T follicular helper cell (primary cell): ENCODE results near the gene TMEM176B.
"Not testable (repeated sequence)": the region's sequence is repeated elsewhere in the genome, so short reads cannot be mapped to it uniquely, and the experiment has no call there.

Experiments
- DNase-seq: peaks from one replicate; pipeline ENCODE4 v3.0.0-alpha.2; 2020; ENCODE audit warnings: low read depth

TMEM176B gene

DNA sequence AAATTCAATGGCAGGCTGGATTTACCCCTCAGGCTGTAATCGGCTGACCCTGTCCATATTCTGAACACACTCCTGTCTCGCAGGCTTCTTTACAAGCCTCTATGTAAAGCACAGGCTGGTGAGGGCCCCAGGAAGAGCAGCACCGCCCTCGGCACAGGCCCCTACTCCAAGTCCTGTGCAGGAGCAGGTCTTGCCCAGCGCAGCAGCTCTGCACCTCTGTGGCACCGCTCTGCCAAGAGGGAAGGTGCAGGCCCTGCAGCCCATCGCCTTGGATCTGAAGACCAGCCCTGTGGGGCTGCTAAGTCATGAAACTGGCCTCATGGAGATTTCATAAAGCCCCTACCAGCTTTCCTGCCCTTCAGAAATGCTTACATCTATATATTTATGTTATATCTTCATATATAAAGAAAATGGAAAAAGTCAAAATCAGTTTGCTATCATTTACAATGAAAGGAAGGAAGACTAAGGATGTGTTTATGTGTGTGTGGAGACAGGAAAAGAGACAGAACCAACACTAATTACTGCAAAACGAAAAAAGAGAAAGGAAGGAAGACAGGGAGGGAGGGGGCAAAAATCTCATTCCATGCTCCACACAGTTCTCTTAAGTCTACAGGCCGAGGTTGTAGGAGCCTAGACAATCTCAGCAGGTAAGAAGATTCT, 9.6 kb downstream of the TMEM176B start:
- no peak for DNase-seq

DNA sequence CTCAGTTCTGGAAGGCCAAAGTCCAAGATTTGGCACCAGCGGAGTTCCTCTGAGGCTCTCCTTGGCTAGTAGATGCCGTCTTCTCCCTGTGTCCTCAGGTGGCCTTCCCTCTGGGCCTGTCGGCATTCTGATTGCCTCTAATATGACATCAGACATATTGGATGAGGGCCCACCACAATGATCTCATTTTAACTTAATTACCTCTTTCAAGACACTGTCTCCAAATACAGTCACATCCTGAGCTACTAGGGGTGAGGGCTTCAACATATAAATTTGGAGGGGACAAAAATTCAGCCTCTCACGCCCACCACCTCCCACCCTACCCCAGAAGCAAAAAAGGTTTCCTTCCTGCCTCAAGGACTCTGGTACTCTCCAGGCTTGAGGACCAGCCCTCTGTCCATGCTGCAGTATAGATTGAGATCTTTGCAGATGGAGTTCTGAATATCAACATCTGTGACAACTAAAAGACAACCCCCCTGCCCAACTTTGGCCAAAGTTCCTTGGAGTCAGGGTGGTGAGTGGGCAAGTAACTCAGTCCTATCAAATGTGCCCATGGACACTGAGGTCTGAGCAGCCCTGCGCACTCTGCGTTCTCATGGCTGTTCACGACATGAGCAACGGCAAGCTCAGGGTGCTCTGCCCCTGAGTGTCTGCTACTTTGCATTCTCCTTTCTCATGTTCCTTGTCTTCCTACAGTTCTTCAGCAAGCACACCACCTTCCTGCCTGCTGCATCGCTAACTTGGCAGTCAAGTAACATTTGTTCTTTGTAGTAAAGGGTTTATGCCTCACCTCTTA, 11.5 kb downstream of the TMEM176B start:
- no peak for DNase-seq

- no peak for DNase-seq
Measured at GRCh38 chr7:150787321-150788281, 12.6 kb downstream of the TMEM176B start.

DNA sequence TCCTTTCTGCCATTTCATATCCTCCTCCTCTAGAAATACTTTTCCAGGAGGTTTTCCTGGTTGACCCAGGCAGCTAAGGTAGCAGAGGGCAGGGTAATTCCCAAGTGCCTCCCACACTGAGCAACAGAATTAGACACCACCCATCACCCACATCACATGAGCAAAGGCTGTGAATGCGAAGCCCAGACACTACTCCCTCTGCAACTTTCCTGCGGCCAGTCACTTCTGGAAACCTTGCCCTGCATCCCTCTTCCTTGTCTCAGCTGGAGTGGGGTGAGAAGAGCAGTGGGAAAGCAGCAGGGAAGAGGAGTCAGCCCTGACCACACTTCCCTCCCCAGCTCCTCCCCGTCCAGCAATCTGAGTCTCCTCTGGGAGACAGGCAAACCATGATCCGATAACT, 15.2 kb downstream of the TMEM176B start:
- DNase-seq: no peak

GRCh38 chr7:150784120-150784736, 15.9 kb downstream of the TMEM176B start:
- no peak for DNase-seq

DNA sequence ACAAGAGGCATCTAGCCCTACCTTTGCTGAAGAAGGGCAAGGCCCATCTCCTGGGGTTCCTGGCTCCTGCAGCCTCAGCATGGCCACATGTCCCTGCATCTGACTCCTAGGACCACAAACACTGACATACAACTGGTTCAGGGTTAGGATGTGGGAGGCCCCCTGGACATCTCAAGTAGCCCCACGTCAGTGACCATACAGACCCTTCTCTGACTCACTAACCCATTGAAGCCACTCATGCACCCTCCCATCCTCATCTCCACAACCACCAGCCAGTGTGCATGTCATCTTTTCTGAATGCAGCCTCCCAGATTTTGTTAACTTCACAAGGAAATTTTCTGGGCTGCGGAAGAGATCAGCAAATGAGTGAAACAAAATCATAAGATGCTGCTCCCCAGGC, 18.2 kb downstream of the TMEM176B start:
- DNase-seq: no peak

DNA sequence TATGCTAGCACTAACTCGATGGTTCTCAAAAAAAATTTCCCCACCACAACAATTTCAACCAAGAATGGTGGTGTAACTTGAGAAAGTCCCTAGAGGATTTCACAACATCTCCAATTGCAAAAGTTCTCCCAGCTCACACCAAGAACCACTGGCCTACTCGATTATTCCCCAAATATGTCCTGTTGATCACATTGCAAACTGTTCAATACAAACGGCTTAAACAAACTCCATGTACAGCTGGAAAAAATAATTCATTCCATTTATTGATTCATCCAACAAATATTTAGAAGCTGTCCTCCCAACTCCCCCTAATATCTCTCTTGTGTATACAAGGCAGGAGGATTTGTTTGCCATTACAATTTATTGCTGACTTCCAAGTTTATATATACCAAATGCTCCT, 19.1 kb downstream of the TMEM176B start:
- DNase-seq: no peak

DNA sequence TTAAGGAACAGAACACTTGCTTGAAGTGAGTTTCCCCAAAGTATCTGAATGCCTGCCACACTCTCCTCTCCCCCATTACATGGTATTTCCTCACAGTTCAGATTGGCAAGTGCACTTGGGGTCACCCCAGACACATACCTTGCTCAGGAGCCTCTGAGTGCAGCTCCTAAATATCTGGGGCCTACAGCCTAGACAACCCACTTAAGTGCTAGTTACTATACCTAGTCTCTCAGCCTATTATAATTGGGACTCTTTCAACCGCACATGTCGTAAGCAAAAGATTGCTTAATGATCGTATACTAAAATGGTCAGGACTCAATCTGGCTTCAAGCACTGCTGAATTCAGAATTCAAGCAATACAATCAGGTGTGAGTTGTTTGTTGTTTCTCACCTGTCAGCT, 19.9 kb downstream of the TMEM176B start:
- no peak for DNase-seq

DNA sequence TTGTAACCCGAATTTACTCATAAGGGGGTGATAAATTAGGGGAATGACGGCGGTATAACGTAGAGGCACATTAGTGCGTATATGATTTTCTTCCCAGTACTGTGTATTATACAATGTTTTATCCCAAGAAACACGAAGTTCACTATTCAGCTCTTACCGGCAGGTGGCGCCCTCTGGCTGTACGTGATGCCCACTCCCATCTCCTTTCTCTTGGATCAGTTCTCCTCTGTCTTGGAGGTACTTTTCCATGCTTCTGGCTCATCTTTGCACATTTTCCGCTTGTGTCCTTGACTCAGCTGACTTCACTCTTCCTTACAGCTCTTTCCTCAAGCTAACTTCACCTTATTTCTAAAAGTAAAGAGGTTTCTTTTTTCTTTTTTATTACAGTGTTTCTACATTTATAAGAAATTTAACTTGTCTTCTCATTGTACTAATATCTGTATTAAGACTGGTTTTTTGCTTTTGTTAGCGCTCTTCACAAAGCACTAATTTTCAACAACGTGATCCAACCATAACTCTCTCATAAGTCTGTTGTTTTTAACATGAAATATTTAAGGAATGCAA, 21.3 kb downstream of the TMEM176B start:
- peak; percentile 58 for DNase-seq

GRCh38 chr7:150778014-150778737, 22.0 kb downstream of the TMEM176B start:
- DNase-seq: no peak

- not testable (repeated sequence) for DNase-seq
Measured at GRCh38 chr7:150774131-150774530, 26.0 kb downstream of the TMEM176B start.

- DNase-seq: no peak
Measured at GRCh38 chr7:150769768-150770167, 30.4 kb downstream of the TMEM176B start.

GRCh38 chr7:150766334-150766709, 33.8 kb downstream of the TMEM176B start:
- no peak for DNase-seq

- DNase-seq: no peak
Measured at GRCh38 chr7:150759479-150759878, 40.7 kb downstream of the TMEM176B start.

- DNase-seq: no peak
Measured at GRCh38 chr7:150756858-150757257, 43.3 kb downstream of the TMEM176B start.

- DNase-seq: no peak
Measured at GRCh38 chr7:150756166-150756565, 44.0 kb downstream of the TMEM176B start.

GRCh38 chr7:150755473-150756099, 44.6 kb downstream of the TMEM176B start:
- peak; percentile 64 for DNase-seq

DNA sequence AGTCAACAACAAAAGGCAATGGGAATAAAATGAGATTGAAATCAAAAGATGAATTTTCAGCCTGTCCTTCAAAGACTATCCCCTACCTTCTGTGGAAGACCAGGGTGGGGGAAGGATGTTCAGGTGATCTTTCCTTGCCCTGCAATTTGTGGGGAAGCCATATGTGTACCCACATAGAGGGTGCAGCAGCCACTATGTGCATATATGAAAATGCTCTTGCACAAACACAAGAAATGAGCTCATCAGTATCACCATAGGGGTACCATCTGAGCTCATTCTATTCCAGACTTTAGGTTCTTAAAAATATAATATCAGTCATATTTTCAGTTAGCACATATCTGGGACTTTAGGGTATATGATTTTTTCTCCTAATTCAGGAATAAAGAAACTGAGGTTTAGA, 45.2 kb downstream of the TMEM176B start:
- DNase-seq: no peak

- DNase-seq: no peak
Measured at GRCh38 chr7:150753826-150754603, 46.1 kb downstream of the TMEM176B start.

DNA sequence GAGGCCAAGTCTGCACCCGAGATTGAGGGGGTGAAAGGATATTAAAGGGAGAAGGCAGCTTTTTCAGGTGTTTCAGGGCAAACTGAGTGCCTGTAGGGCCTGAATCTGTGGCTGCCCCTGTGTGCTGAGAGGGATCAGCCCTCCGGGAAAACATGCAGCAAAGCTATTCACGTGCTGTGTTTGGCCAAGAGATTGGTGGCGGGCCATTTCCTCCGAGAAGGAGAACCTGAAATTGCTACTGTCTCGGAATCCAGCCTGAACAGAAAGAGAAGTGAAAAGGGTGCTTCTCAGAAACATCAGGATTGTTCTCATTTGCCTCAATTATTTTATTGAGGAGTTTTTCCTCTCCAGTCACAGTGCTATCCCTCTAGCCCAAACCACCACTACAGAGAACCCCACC, 46.9 kb downstream of the TMEM176B start:
- DNase-seq: no peak
